LNCaP clone FGC (cell line): ENCODE measurements around the gene HDAC3.

Source experiments
- DNase-seq: peaks from one replicate; pipeline ENCODE4 v3.0.0-alpha.2; 2011; ENCODE audit warnings: low read depth
- H3K4me3 ChIP-seq: 2 replicates; pipeline ENCODE4 v1.5.1; 2011; ENCODE audit warnings: mild to moderate bottlenecking, low read depth, low read length, control low read depth
- TF ChIP-seq, protein P1 (sequence below): IDR thresholded peaks from 2 replicates; pipeline ENCODE4 v1.5.1; 2012; ENCODE audit warnings: mild to moderate bottlenecking; ENCODE audit not compliant: control insufficient read depth, insufficient read depth; ENCODE audit errors: extremely low read depth

The HDAC3 gene

DNA sequence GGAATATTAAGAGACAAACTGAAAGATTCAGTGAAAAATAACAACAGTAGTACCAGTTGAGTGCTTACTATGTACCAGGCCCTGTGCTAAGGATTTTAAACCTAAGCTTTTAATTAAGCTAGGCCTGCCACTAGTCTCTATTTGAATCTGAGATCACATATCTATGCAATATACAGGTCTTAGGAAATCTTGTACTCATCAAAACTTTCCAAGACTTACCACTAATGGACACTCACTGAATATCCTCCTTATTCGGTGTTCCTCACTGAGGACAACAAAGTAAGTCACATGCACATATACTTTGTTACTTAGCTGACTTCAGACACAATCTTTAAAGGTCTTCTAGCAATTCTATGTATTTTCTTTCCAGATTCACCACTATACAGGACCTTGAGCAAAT lies 50.4 kb downstream of the HDAC3 start:
- H3K4me3 ChIP-seq: no peak overlapping the region
- no peak for DNase-seq
- TF ChIP-seq, protein P1, sequence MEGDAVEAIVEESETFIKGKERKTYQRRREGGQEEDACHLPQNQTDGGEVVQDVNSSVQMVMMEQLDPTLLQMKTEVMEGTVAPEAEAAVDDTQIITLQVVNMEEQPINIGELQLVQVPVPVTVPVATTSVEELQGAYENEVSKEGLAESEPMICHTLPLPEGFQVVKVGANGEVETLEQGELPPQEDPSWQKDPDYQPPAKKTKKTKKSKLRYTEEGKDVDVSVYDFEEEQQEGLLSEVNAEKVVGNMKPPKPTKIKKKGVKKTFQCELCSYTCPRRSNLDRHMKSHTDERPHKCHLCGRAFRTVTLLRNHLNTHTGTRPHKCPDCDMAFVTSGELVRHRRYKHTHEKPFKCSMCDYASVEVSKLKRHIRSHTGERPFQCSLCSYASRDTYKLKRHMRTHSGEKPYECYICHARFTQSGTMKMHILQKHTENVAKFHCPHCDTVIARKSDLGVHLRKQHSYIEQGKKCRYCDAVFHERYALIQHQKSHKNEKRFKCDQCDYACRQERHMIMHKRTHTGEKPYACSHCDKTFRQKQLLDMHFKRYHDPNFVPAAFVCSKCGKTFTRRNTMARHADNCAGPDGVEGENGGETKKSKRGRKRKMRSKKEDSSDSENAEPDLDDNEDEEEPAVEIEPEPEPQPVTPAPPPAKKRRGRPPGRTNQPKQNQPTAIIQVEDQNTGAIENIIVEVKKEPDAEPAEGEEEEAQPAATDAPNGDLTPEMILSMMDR: no peak

DNA sequence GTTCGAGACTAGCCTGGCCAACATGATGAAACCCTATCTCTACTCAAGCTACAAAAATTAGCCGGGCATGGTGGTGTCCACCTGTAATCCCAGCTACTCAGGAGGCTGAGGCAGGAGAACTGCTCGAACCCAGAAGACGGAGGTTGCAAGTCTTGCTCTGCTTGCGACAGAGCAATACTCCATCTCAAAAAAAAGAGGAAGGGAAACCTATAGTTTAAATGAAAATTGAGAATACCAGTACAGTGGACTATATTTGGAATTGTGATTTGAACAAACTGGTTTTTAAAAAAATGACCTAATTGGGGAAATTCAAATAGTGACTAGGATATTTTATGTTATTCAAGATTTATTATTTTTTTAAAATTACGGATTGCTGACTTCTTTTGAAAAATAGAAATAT lies 51.1 kb downstream of the HDAC3 start:
- DNase-seq: no peak
- no peak overlapping the region for H3K4me3 ChIP-seq
- TF ChIP-seq, protein P1: no peak

DNA sequence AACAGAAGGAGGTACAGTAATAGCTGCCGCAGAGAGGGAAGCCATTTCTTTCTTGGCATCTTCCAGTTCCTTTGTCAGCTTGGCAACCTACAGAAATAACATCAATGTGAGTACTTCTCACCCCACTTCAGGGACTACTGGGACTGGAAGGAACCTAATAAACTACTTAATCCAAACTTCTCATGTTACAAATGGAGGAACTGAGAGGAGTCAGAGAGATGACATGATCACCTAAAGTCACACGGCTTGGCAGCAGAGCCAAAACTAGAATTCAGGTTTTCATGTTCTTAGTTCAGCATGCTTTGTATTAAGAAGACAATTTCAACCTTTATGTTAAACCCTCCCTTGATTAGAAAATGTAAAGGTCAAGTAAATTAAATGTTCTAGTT lies 62.5 kb downstream of the HDAC3 start:
- H3K4me3 ChIP-seq: no peak overlapping the region
- TF ChIP-seq, protein P1: no peak
- DNase-seq: no peak

DNA sequence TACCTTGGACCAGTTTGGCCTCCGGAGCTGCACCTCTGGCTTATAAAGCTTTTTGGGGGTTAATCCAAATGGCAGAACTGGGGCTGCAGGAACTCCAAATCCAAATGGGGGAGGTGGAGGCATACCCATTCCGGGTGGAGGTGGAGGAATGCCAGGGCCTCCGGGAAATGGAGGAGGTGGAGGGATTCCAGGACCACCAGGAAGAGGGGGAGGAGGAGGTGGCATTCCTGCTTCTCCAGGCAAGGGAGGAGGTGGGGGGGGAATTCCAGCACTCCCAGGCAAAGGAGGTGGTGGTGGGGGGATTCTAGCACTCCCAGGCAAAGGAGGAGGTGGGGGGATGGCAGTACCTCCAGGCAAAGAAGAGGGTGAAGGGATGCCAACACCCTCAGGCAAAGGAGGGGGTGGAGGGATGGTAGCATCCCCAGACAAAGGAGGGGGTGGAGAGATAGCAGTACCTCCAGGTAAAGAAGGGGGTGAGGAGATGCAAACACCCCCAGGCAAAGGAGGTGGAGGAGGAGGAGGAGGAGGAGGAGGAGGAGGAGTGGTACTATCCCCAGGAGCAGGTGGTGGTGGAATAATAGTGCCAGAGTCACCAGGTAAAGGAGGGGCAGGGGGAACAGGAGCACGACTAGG lies 63.0 kb downstream of the HDAC3 start:
- H3K4me3 ChIP-seq: no peak overlapping the region
- DNase-seq: no peak
- TF ChIP-seq, protein P1: no peak
